Stomach (tissue), 9 donors: ENCODE results near the gene RFX2. TPM values are rescaled to one million over a fixed set of nuclear protein-coding genes. Genes with fewer than 3 reads are reported as not detected.
A peak's percentile ranks its signal among the peaks of the same experiment; 100 is the strongest.

ENCODE experiments used
- DNase-seq, 2 donors: peaks; one replicate each; pipeline versions ENCODE4 v3.0.0 to v3.0.0-alpha.2; 2013 to 2019
- H3K27ac ChIP-seq, 5 donors: fragments of 200-600 bp in 4 of 5; sonication (generic) in 4 of 5; one replicate each; pipeline ENCODE4 v1.5.1; 2013 to 2019; ENCODE audit warnings: mild to moderate bottlenecking in 1 of 5, moderate library complexity in 1 of 5
- H3K27me3 ChIP-seq, 3 donors: fragments of 200-600 bp; sonication (generic); one replicate each; pipeline ENCODE4 v1.5.1; 2017 to 2019; ENCODE audit warnings: mixed run types in 1 of 3
- H3K36me3 ChIP-seq, 4 donors: fragments of 200-600 bp; sonication (generic); 1 replicate in 3 of 4; 2 replicates in 1 of 4; pipeline ENCODE4 v1.5.1; 2016 to 2019
- H3K4me1 ChIP-seq, 4 donors: fragments of 200-600 bp; sonication (generic); one replicate each; pipeline ENCODE4 v1.5.1; 2016 to 2019
- H3K4me3 ChIP-seq, 4 donors: fragments of 200-600 bp; sonication (generic) in 3 of 4; one replicate each; pipeline ENCODE4 v1.5.1; 2016 to 2019; ENCODE audit warnings: mild to moderate bottlenecking in 1 of 4
- H3K9me3 ChIP-seq, 4 donors: fragments of 200-600 bp; sonication (generic); one replicate each; pipeline ENCODE4 v1.5.1; 2016 to 2019
- EP300 ChIP-seq: sonication (generic); formaldehyde crosslinking; IDR thresholded peaks from one replicate; pipeline ENCODE4 v1.6.1; 2017; ENCODE audit warnings: antibody characterized with exemption
- POLR2A ChIP-seq, 4 donors: fragments of 450-650 bp; IDR thresholded peaks; one replicate each; pipeline ENCODE4 v1.6.1; 2016; ENCODE audit warnings: antibody characterized with exemption in 4 of 4, control low read depth in 2 of 4, mild to moderate bottlenecking in 1 of 4, moderate library complexity in 1 of 4
- POLR2AphosphoS5 ChIP-seq, 3 donors: sonication (generic); formaldehyde crosslinking; IDR thresholded peaks; one replicate each; pipeline ENCODE4 v1.6.1; 2016; ENCODE audit warnings: antibody characterized with exemption in 3 of 3
- WGBS, 5 donors: extraction: QIAGEN DNeasy Blood & Tissue Kit in 3 of 5; methylation state at CpG; one replicate each; pipeline versions ENCODE4 v1.1.5 to v1.1.7; 2013 to 2018; 5-methylcytosine and 5-hydroxymethylcytosine counted together
- intact Hi-C: fragments of 100-400 bp; cut with DNase I; formaldehyde crosslinking; loops from one replicate; pipeline ENCODE4 v1.15.1; 2023; ENCODE audit warnings: low total_unique reads
- polyA plus RNA-seq, 3 donors: library from polyadenylated mRNA; stranded (reverse); fragments of 200-250 nt; gene quantifications; one replicate each; pipeline ENCODE4 v1.2.3, GENCODE V29; 2013
- total RNA-seq, 5 donors: library from RNA; depleted of rRNA; stranded (reverse); fragments of >200 nt; gene quantifications; one replicate each; pipeline versions ENCODE4 v1.1.0 to v1.2.3, GENCODE V29; 2014 to 2016
- TF ChIP-seq, protein P1 (sequence below), 7 experiments: fragments of 450-650 bp in 4 of 7; fragments of 200-600 bp in 3 of 7; sonication (generic) in 3 of 7; IDR thresholded peaks; one replicate each; pipeline ENCODE4 v1.5.1; 2016 to 2019; ENCODE audit warnings: antibody characterized with exemption in 7 of 7, control low read depth in 2 of 7, mild to moderate bottlenecking in 1 of 7
- donor health status: healthy with polysubstance abuse.
- donor health status: Bipolar disorder and iron deficiency.
- donor health status: healthy.

The RFX2 gene
- total and polyA plus RNA-seq, 8 donors: 1.2 to 123 (median 8.0) TPM

DNA sequence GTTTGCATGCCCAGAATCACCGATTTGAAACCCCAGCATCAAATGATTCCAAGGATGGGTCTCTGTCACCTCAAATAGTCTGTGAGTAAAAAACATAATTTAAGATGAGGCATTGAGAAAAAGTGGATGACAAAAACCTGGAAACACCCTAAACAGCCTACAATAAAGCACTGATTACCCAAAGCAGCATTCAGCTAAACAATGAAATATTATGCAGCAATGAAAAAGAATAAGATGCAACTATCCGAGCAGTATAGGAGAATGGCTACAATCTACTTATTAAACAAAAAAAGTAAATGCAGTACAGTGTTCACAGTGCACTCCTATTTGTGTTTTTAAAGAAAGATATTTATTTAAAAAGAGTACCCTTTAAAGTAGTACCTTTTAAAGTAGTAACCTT, 7.7 kb upstream of the RFX2 start:
- H3K27me3 ChIP-seq: no peaks in the 10 kb centered on the region
- H3K4me3 ChIP-seq: no peak overlapping the region
- no peak overlapping the region for H3K27ac ChIP-seq
- TF ChIP-seq POLR2A (IDR thresholded peaks at IDR 0.05): no peak
- TF ChIP-seq, protein P1, sequence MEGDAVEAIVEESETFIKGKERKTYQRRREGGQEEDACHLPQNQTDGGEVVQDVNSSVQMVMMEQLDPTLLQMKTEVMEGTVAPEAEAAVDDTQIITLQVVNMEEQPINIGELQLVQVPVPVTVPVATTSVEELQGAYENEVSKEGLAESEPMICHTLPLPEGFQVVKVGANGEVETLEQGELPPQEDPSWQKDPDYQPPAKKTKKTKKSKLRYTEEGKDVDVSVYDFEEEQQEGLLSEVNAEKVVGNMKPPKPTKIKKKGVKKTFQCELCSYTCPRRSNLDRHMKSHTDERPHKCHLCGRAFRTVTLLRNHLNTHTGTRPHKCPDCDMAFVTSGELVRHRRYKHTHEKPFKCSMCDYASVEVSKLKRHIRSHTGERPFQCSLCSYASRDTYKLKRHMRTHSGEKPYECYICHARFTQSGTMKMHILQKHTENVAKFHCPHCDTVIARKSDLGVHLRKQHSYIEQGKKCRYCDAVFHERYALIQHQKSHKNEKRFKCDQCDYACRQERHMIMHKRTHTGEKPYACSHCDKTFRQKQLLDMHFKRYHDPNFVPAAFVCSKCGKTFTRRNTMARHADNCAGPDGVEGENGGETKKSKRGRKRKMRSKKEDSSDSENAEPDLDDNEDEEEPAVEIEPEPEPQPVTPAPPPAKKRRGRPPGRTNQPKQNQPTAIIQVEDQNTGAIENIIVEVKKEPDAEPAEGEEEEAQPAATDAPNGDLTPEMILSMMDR (IDR thresholded peaks at IDR 0.05): no peak
- no peak for TF ChIP-seq EP300
- no peak for TF ChIP-seq POLR2AphosphoS5 (IDR thresholded peaks at IDR 0.05)
- no peak for DNase-seq
- no peaks in the 10 kb centered on the region for H3K4me1 ChIP-seq
- 61 to 80% (median 71%) methylated on average over 2 of the region's 2 CpGs for WGBS, 5 donors
- no peaks in the 10 kb centered on the region for H3K36me3 ChIP-seq
- H3K9me3 ChIP-seq: peaks cover 0 to 12% (median 3%) of the 10 kb centered on the region in 4 donors
- intact Hi-C loops: no loop called here

DNA sequence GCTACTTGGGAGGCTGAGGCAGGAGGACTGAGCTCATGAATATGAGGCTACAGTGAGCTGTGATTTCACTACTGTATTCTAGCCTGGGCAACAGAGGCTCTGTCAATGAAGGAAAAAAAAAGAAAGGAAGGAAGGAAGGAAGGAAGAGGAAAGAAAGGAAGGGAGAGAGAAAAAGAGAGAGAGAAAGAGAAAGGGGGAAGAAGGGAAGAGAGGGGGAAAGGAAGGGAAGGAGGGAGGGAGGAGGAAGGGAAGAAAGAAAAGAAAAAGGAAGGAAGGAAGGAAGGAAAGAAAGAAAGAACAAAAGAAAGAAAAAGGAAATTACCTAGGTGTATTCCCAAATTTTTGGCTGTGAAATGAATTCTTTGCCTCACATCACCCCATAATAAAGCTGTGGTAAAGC, 7.2 kb upstream of the RFX2 start:
- no peak for TF ChIP-seq POLR2AphosphoS5 (IDR thresholded peaks at IDR 0.05)
- Histone ChIP-seq H3K9me3 (peaks cover 0 to 12% (median 3%) of the 10 kb centered on the region in 4 donors), H3K36me3 (no peaks in the 10 kb centered on the region), H3K27ac (no peak overlapping the region), H3K27me3 (no peaks in the 10 kb centered on the region), H3K4me1 (no peaks in the 10 kb centered on the region), H3K4me3 (no peak overlapping the region)
- intact Hi-C loops: no loop called here
- no peak for DNase-seq

DNA sequence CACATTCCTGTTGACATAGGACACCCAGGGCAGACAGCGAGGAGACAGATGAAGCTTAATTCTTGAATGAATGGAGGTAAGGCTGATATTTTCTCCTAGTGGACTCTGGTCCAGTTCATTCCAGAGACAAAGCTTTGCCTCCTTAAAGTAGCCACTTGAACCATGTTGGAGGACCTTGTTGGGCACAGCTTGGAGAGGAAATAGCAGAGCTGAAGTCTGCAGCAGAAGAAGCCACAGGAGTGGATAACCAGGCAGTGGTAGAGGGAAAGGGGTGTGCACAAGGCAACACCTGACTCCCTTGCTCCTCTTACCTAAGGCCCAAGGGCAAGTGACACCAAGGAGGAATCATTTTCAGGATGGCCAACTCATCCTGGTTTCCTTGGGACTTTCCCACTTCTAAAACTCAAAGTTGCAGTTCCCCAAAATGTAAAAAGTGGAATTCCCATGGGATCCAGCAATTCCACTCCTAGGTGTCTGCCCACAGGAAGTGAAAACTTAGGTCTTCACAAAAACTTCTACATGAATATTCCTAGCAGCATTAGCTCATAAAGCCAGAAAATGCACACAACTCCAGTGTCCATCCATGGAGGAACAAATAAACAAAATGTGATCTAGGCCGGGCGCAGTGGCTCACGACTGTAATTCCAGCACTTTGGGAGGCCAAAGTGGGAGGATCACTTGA, 6.6 kb upstream of the RFX2 start:
- no peaks in the 10 kb centered on the region for H3K4me1 ChIP-seq
- TF ChIP-seq POLR2AphosphoS5 (IDR thresholded peaks at IDR 0.05) (no peak), EP300 (no peak), POLR2A (IDR thresholded peaks at IDR 0.05) (no peak)
- TF ChIP-seq, protein P1 (IDR thresholded peaks at IDR 0.05): no peak
- H3K9me3 ChIP-seq: peaks cover 0 to 12% (median 3%) of the 10 kb centered on the region in 4 donors
- no peaks in the 10 kb centered on the region for H3K36me3 ChIP-seq
- DNase-seq: no peak
- H3K27ac ChIP-seq: no peak overlapping the region
- WGBS, 5 donors: 92 to 95% (median 94%) methylated on average over 4 of the region's 4 CpGs
- intact Hi-C loops: no loop called here
- H3K27me3 ChIP-seq: no peaks in the 10 kb centered on the region
- no peak overlapping the region for H3K4me3 ChIP-seq

DNA sequence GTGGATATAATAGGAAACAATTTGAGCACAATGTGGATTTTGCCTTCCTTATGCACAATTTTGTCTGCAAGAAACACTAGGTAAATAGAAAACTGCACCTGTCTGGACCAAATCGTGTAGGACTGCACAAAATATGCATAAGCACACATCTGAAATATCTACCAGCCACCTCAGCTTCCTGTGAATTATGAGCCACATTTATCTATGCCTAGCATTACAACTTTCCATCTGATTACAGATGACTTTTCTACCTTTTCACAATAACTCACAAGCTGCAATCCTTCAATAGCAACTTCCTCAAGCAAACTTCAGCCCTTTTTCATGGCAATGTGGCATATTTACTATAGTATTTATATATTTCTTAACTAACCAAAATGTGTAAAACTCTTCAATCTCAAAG, 5.7 kb upstream of the RFX2 start:
- intact Hi-C loops: no loop called here
- WGBS, 5 donors: 15 to 56% (median 38%) methylated on average over 1 of the region's 1 CpG
- no peak for DNase-seq
- Histone ChIP-seq H3K9me3 (peaks cover 0 to 12% (median 3%) of the 10 kb centered on the region in 4 donors), H3K27me3 (no peaks in the 10 kb centered on the region), H3K27ac (no peak overlapping the region), H3K36me3 (no peaks in the 10 kb centered on the region), H3K4me1 (peaks cover 0 to 5% (median 0%) of the 10 kb centered on the region in 4 donors), H3K4me3 (no peak overlapping the region)
- TF ChIP-seq EP300 (no peak), POLR2AphosphoS5 (IDR thresholded peaks at IDR 0.05) (no peak), POLR2A (IDR thresholded peaks at IDR 0.05) (no peak)
- TF ChIP-seq, protein P1 (IDR thresholded peaks at IDR 0.05): no peak

DNA sequence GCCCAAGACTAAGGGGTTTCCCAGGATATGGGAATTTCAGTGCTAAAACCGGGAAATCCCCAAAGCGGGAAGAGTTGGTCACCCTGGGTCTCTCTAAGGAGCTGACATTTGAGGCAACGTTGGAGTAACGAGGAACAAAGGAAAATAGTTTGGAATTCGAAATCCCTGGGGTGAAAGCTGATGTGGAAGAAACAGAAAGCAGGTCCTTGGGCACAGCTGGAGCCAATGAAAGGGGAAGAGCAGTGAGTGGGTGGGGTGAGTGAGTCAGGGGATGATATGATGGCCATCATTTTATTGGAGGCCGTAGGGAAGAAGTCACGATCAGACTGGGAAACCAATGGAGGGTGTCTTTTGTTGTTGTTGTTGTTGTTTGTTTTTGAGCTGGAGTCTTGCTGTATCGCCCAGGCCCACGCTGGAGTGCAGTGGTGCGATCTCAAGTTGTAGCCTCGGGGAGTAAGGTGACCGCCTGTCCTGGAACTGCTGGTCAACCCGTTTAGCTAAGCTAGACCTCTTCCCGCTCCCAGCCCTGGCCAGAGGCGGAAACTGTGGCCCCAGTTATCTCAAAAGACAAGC, 3.4 kb upstream of the RFX2 start:
- DNase-seq: peak in 1 of 2 donors; percentile 32
- WGBS, 5 donors: 60 to 69% (median 64%) methylated on average over 15 of the region's 15 CpGs
- Histone ChIP-seq H3K9me3 (peaks cover 0 to 6% (median 0%) of the 10 kb centered on the region in 4 donors), H3K4me3 (no peak overlapping the region), H3K27ac (no peak overlapping the region), H3K27me3 (peaks cover 0 to 10% (median 0%) of the 10 kb centered on the region in 3 donors), H3K4me1 (peaks cover 12 to 20% (median 14%) of the 10 kb centered on the region in 4 donors), H3K36me3 (no peaks in the 10 kb centered on the region)
- TF ChIP-seq EP300: no peak
- TF ChIP-seq, protein P1 (IDR thresholded peaks at IDR 0.05): no peak
- TF ChIP-seq POLR2A (IDR thresholded peaks at IDR 0.05): no peak
- no peak for TF ChIP-seq POLR2AphosphoS5 (IDR thresholded peaks at IDR 0.05)
- intact Hi-C loops: no loop called here
